Measurements from ENCODE around the gene MED14. TPM values are rescaled to one million over a fixed set of nuclear protein-coding genes. Genes with fewer than 3 reads are reported as not detected.

MED14 gene
- total and polyA plus RNA-seq, 2 experiments from 2014 or later: 13.3 to 34.7 TPM

- in situ Hi-C loops (cut with MboI): no loop called here
- Histone ChIP-seq H3K9me3 (ENCODE audit: low read depth) (no peaks in the 10 kb centered on the region), H3K4me1 (ENCODE audit: insufficient read depth) (peaks cover 3% of the 10 kb centered on the region; the same call in 1 of the 2 replicates), H2AFZ (no peak overlapping the region), H3K4me2 (ENCODE audit: unreplicated experiment) (no peak overlapping the region), H3K9me2 (ENCODE audit: insufficient read depth) (no peaks in the 10 kb centered on the region), H3K79me2 (ENCODE audit: insufficient read depth) (no peaks in the 10 kb centered on the region), H3K27me3 (replicated peaks; ENCODE audit: insufficient read depth) (no peaks in the 10 kb centered on the region), H3K27ac (no peak overlapping the region), H3K4me3 (no peak overlapping the region), H3F3A (ENCODE audit: insufficient read depth) (no peaks in the 10 kb centered on the region), H3K36me3 (ENCODE audit: low read depth) (no peaks in the 10 kb centered on the region), H4K20me1 (ENCODE audit: insufficient read depth) (no peaks in the 10 kb centered on the region), H3K9ac (no peak overlapping the region)
- DNase-seq: no peak
- 84 to 88% methylated on average over 6 of the region's 6 CpGs for WGBS, 2 experiments (ENCODE audit: low coverage in 1 of 2, low lambda C conversion rate in 2 of 2, missing lambda C conversion rate in 2 of 2)
- TF ChIP-seq EZH2 (IDR thresholded peaks at IDR 0.05; ENCODE audit: insufficient read depth, poor library complexity, severe bottlenecking) (no peak), EZH2phosphoT487 (IDR thresholded peaks at IDR 0.05; ENCODE audit: insufficient read depth, low read depth) (no peak)
Measured at GRCh38 chrX:40780082-40780481, 44.7 kb upstream of the MED14 start.

DNA sequence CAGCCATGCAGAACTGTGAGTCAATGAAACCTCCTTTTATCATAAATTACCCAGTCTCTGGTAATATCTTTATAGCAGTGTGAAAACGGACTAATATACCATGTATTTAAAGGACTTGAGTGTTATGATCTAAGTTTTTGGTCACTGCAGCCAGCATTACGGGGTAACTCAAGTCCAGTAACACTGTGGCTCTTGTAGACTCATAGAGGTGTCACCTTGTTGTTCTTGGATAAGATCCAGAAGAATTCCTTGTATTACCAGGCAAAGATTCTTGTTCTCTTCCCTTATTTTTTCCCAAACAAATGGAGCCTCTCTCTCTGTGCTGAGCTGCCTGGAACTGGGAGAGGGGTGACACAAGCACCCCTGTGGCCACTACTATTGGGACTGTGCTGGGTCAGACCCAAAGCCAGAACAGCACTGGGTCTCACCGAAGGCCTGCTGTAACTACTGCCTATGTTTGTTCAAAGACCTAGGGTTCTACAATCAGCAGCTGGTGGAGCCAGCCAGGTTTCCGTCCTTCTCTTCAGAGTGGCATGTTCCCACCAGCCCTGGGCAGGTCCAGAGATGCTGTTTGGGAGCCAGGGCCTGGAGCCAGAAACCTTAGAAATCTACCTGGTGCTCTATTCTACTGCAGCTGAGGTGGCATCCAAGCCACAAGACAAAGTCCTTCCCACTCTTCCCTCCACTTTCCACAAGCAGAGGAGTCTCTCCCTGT lies 43.7 kb upstream of the MED14 start:
- H4K20me1 ChIP-seq (ENCODE audit: insufficient read depth): no peaks in the 10 kb centered on the region
- H3K9ac ChIP-seq: no peak overlapping the region
- no peaks in the 10 kb centered on the region for H3K9me2 ChIP-seq (ENCODE audit: insufficient read depth)
- no peaks in the 10 kb centered on the region for H3K9me3 ChIP-seq (ENCODE audit: low read depth)
- no peaks in the 10 kb centered on the region for H3K36me3 ChIP-seq (ENCODE audit: low read depth)
- no peak overlapping the region for H2AFZ ChIP-seq
- in situ Hi-C loops (cut with MboI): no loop called here
- H3F3A ChIP-seq (ENCODE audit: insufficient read depth): peaks cover 6% of the 10 kb centered on the region; the same call in 1 of the 2 replicates
- H3K4me1 ChIP-seq (ENCODE audit: insufficient read depth): peaks cover 8% of the 10 kb centered on the region
- no peak overlapping the region for H3K4me3 ChIP-seq
- no peaks in the 10 kb centered on the region for H3K79me2 ChIP-seq (ENCODE audit: insufficient read depth)
- peak; percentile 69 for DNase-seq
- H3K4me2 ChIP-seq (ENCODE audit: unreplicated experiment): no peak overlapping the region
- no peaks in the 10 kb centered on the region for H3K27me3 ChIP-seq (replicated peaks; ENCODE audit: insufficient read depth)
- TF ChIP-seq EZH2 (IDR thresholded peaks at IDR 0.05; ENCODE audit: insufficient read depth, poor library complexity, severe bottlenecking) (no peak), EZH2phosphoT487 (IDR thresholded peaks at IDR 0.05; ENCODE audit: insufficient read depth, low read depth) (no peak)
- WGBS, 2 experiments (ENCODE audit: low coverage in 1 of 2, low lambda C conversion rate in 2 of 2, missing lambda C conversion rate in 2 of 2): 58% methylated on average over 3 to 4 of the region's 4 CpGs
- no peak overlapping the region for H3K27ac ChIP-seq

- Histone ChIP-seq H3K27me3 (replicated peaks; ENCODE audit: insufficient read depth) (no peaks in the 10 kb centered on the region), H4K20me1 (ENCODE audit: insufficient read depth) (no peaks in the 10 kb centered on the region), H3K9ac (peak overlapping the region; percentile 67), H3F3A (ENCODE audit: insufficient read depth) (peaks cover 30% of the 10 kb centered on the region), H2AFZ (peak overlapping the region; percentile 75), H3K4me2 (ENCODE audit: unreplicated experiment) (peak overlapping the region; percentile 76), H3K9me3 (ENCODE audit: low read depth) (no peaks in the 10 kb centered on the region), H3K27ac (peak overlapping the region; percentile 91), H3K4me1 (ENCODE audit: insufficient read depth) (peaks cover 26% of the 10 kb centered on the region), H3K79me2 (ENCODE audit: insufficient read depth) (no peaks in the 10 kb centered on the region), H3K36me3 (ENCODE audit: low read depth) (no peaks in the 10 kb centered on the region), H3K9me2 (ENCODE audit: insufficient read depth) (no peaks in the 10 kb centered on the region), H3K4me3 (peak overlapping the region; percentile 35; the same call in 1 of the 2 replicates)
- peak; percentile 83 for DNase-seq
- in situ Hi-C loops (cut with MboI): no loop called here
- 2 to 3% methylated on average over 3 of the region's 3 CpGs for WGBS, 2 experiments (ENCODE audit: low coverage in 1 of 2, low lambda C conversion rate in 2 of 2, missing lambda C conversion rate in 2 of 2)
- no peak for TF ChIP-seq EZH2 (IDR thresholded peaks at IDR 0.05; ENCODE audit: insufficient read depth, poor library complexity, severe bottlenecking)
Measured at GRCh38 chrX:40773809-40774208, 38.5 kb upstream of the MED14 start.

- peaks cover 30% of the 10 kb centered on the region for H3F3A ChIP-seq (ENCODE audit: insufficient read depth)
- peak overlapping the region; percentile 35; the same call in 1 of the 2 replicates for H3K4me3 ChIP-seq
- no peaks in the 10 kb centered on the region for H3K27me3 ChIP-seq (replicated peaks; ENCODE audit: insufficient read depth)
- H3K79me2 ChIP-seq (ENCODE audit: insufficient read depth): no peaks in the 10 kb centered on the region
- H3K27ac ChIP-seq: peak overlapping the region; percentile 91
- peak overlapping the region; percentile 67 for H3K9ac ChIP-seq
- TF ChIP-seq EZH2 (IDR thresholded peaks at IDR 0.05; ENCODE audit: insufficient read depth, poor library complexity, severe bottlenecking) (no peak), EZH2phosphoT487 (IDR thresholded peaks at IDR 0.05; ENCODE audit: insufficient read depth, low read depth) (no peak)
- peak overlapping the region; percentile 76 for H3K4me2 ChIP-seq (ENCODE audit: unreplicated experiment)
- in situ Hi-C loops (cut with MboI): no loop called here
- no peak for DNase-seq
- 30 to 31% methylated on average over 7 of the region's 7 CpGs for WGBS, 2 experiments (ENCODE audit: low coverage in 1 of 2, low lambda C conversion rate in 2 of 2, missing lambda C conversion rate in 2 of 2)
- H3K36me3 ChIP-seq (ENCODE audit: low read depth): no peaks in the 10 kb centered on the region
- no peaks in the 10 kb centered on the region for H3K9me3 ChIP-seq (ENCODE audit: low read depth)
- peaks cover 26% of the 10 kb centered on the region for H3K4me1 ChIP-seq (ENCODE audit: insufficient read depth)
- H3K9me2 ChIP-seq (ENCODE audit: insufficient read depth): no peaks in the 10 kb centered on the region
- no peaks in the 10 kb centered on the region for H4K20me1 ChIP-seq (ENCODE audit: insufficient read depth)
- peak overlapping the region; percentile 75 for H2AFZ ChIP-seq
Measured at GRCh38 chrX:40773188-40773587, 37.8 kb upstream of the MED14 start.
